HepG2 (cell line): ENCODE data around the gene TTBK1. TPM values are rescaled to one million over a fixed set of nuclear protein-coding genes. Genes with fewer than 3 reads are reported as not detected.

Experiments
- ATAC-seq: fragments of 200-7000 bp; cut with Tn5 transposase; 3 replicates; pipeline ENCODE4 v1.9.1; 2020; ENCODE audit warnings: mild to moderate bottlenecking, moderate library complexity
- BruUV-seq: library from RNA; stranded (reverse); fragments of 400-500 nt; replicated peaks from 2 replicates; lab custom pipeline; 2021; lab: Mats Ljungman, UMichigan
- CTCF ChIA-PET: fragments of 300-600 bp; formaldehyde crosslinking; extraction: SDS; loops from one replicate; lab custom pipeline; 2021; ENCODE audit warnings: low total read pairs, inconsistent platforms, low intra/inter-chr PET ratio; lab: Yijun Ruan, JAX
- POLR2A ChIA-PET: fragments of 350-600 bp; sonication (Branson Sonifier 250); formaldehyde crosslinking; loops from one replicate; lab custom pipeline; 2020; ENCODE audit warnings: antibody characterized with exemption, inconsistent platforms; lab: Yijun Ruan, JAX
- DNase-seq: peaks from one replicate; pipeline ENCODE4 v3.0.0-alpha.2; 2015; ENCODE audit warnings: low spot score
- FAIRE-seq: peaks from 3 replicates; lab custom pipeline; 2011; peaks lifted over from hg19 to GRCh38; lab: Jason Lieb, UNC
- H2AFZ ChIP-seq: one replicate; pipeline ENCODE4 v1.6.1; 2011; ENCODE audit warnings: low read length, inconsistent platforms
- H3K27ac ChIP-seq: fragments of 300-600 bp; 3 replicates; pipeline ENCODE4 v1.8.0; 2011; ENCODE audit warnings: mixed run types, mild to moderate bottlenecking, mixed read lengths, low read length, inconsistent platforms; ENCODE audit not compliant: insufficient read depth; ENCODE audit errors: extremely low read length
- H3K27me3 ChIP-seq, 2 experiments: fragments of 200-600 bp in 1 of 2; 2 replicates in 1 of 2; 3 replicates in 1 of 2; pipeline versions ENCODE4 v1.6.0 to v1.8.0; 2011; ENCODE audit warnings: low read length in 2 of 2, mild to moderate bottlenecking in 2 of 2, moderate library complexity in 2 of 2, inconsistent platforms in 1 of 2; ENCODE audit not compliant: insufficient read depth in 2 of 2, control insufficient read depth in 1 of 2
- H3K36me3 ChIP-seq, 2 experiments: fragments of 200-600 bp in 1 of 2; replicated peaks in 1 of 2; 2 replicates in 1 of 2; 3 replicates in 1 of 2; pipeline versions ENCODE4 v1.5.1 to v1.8.0; 2011; ENCODE audit warnings: low read length in 2 of 2, inconsistent platforms in 1 of 2; ENCODE audit not compliant: insufficient read depth in 2 of 2, control insufficient read depth in 1 of 2
- H3K4me1 ChIP-seq: 2 replicates; pipeline ENCODE4 v1.5.1; 2012; ENCODE audit warnings: low read length, inconsistent platforms; ENCODE audit not compliant: insufficient read depth
- H3K4me2 ChIP-seq: 2 replicates; pipeline ENCODE4 v1.6.0; 2011; ENCODE audit warnings: low read depth, low read length, inconsistent platforms
- H3K4me3 ChIP-seq, 3 experiments: fragments of 200-600 bp in 1 of 3; sonication (generic), shearing (Covaris generic) in 1 of 3; replicated peaks in 1 of 3; 2 replicates each; pipeline ENCODE4 v1.5.1; 2011 to 2016; ENCODE audit warnings: low read length in 3 of 3, inconsistent platforms in 2 of 3, low read depth in 2 of 3, mild to moderate bottlenecking in 2 of 3, control low read depth in 1 of 3, mixed read lengths in 1 of 3; ENCODE audit not compliant: insufficient read depth in 1 of 3
- H3K79me2 ChIP-seq: one replicate; pipeline ENCODE4 v1.6.1; 2011; ENCODE audit warnings: low read length, inconsistent platforms; ENCODE audit not compliant: insufficient read depth
- H3K9ac ChIP-seq: 2 replicates; pipeline ENCODE4 v1.6.0; 2011; ENCODE audit warnings: mild to moderate bottlenecking, low read depth, low read length, inconsistent platforms; ENCODE audit not compliant: insufficient read depth
- H3K9me3 ChIP-seq: 2 replicates; pipeline ENCODE4 v1.5.1; 2012; ENCODE audit warnings: mild to moderate bottlenecking, low read length
- H4K20me1 ChIP-seq: 2 replicates; pipeline ENCODE4 v1.6.0; 2011; ENCODE audit warnings: inconsistent platforms, mild to moderate bottlenecking, low read length, moderate library complexity; ENCODE audit not compliant: insufficient read depth
- AKNA ChIP-seq: sonication (generic); formaldehyde crosslinking; IDR thresholded peaks from 2 replicates; pipeline ENCODE4 v1.4.0; 2020; ENCODE audit warnings: missing genetic modification reagents, borderline replicate concordance
- ARNT ChIP-seq: fragments of 450-650 bp; IDR thresholded peaks from 2 replicates; pipeline ENCODE4 v1.6.1; 2017
- ATF6 ChIP-seq: sonication (generic); formaldehyde crosslinking; conservative IDR thresholded peaks from 2 replicates; pipeline ENCODE4 v1.4.0; 2020; ENCODE audit warnings: missing genetic modification reagents
- CERS6 ChIP-seq: sonication (generic); formaldehyde crosslinking; IDR thresholded peaks from 2 replicates; pipeline ENCODE4 v1.5.0; 2020; ENCODE audit warnings: missing genetic modification reagents
- DNMT1 ChIP-seq: sonication (generic); formaldehyde crosslinking; IDR thresholded peaks from 2 replicates; pipeline ENCODE4 v1.5.1; 2020; ENCODE audit warnings: mild to moderate bottlenecking, missing genetic modification reagents
- EHMT2 ChIP-seq: fragments of 200-600 bp; sonication (generic); IDR thresholded peaks from 2 replicates; pipeline ENCODE4 v1.7.0; 2017; ENCODE audit warnings: antibody characterized with exemption, low read depth, low read length, borderline replicate concordance
- FOXM1 ChIP-seq: sonication (generic); formaldehyde crosslinking; IDR thresholded peaks from 2 replicates; pipeline ENCODE4 v1.5.0; 2020; ENCODE audit warnings: missing genetic modification reagents
- HNRNPL ChIP-seq: fragments of 200-400 bp; formaldehyde crosslinking; IDR thresholded peaks from 2 replicates; pipeline ENCODE4 v1.6.1; 2017; ENCODE audit warnings: mild to moderate bottlenecking, low read depth, low read length
- KAT7 ChIP-seq: IDR thresholded peaks from 2 replicates; pipeline ENCODE4 v1.6.1; 2018; ENCODE audit warnings: borderline replicate concordance, missing compliant biosample characterization
- MATR3 ChIP-seq: sonication (generic); formaldehyde crosslinking; IDR thresholded peaks from 2 replicates; pipeline ENCODE4 v1.4.0; 2020; ENCODE audit warnings: missing genetic modification reagents
- PREB ChIP-seq: sonication (generic); formaldehyde crosslinking; IDR thresholded peaks from 2 replicates; pipeline ENCODE4 v1.4.0; 2020; ENCODE audit warnings: missing genetic modification reagents
- RNF2 ChIP-seq: fragments of 450-650 bp; conservative IDR thresholded peaks from 2 replicates; pipeline ENCODE4 v1.6.1; 2016; ENCODE audit warnings: low read depth
- SRSF1 ChIP-seq: fragments of 200-400 bp; formaldehyde crosslinking; optimal IDR thresholded peaks from 2 replicates; pipeline ENCODE3; 2017; ENCODE audit warnings: mild to moderate bottlenecking, low read depth, low read length, moderate library complexity
- ZBTB21 ChIP-seq: sonication (generic); formaldehyde crosslinking; IDR thresholded peaks from 2 replicates; pipeline ENCODE4 v1.4.0; 2020; ENCODE audit warnings: missing genetic modification reagents
- ZNF256 ChIP-seq: sonication (generic); formaldehyde crosslinking; conservative IDR thresholded peaks from 2 replicates; pipeline ENCODE4 v1.4.0; 2020; ENCODE audit warnings: missing genetic modification reagents
- ZNF546 ChIP-seq: sonication (generic); formaldehyde crosslinking; conservative IDR thresholded peaks from 2 replicates; pipeline ENCODE4 v1.8.1; 2023; ENCODE audit warnings: mild to moderate bottlenecking, missing genetic modification reagents
- ZNF781 ChIP-seq: sonication (generic); formaldehyde crosslinking; IDR thresholded peaks from 2 replicates; pipeline ENCODE4 v1.5.1; 2020; ENCODE audit warnings: borderline replicate concordance, mild to moderate bottlenecking, missing genetic modification reagents; ENCODE audit errors: not compliant biosample characterization
- WGBS: methylation state at CpG from one replicate; pipeline ENCODE4 v1.1.6; 2017; ENCODE audit warnings: low lambda C conversion rate; 5-methylcytosine and 5-hydroxymethylcytosine counted together
- in situ Hi-C: cut with HindIII; loops from 2 replicates; pipeline ENCODE4 v1.10.0; 2017; ENCODE audit warnings: low pct_unique_long_range_greater_than_20kb; ENCODE audit not compliant: extremely low pct_ligation_motif_present
- intact Hi-C: fragments of 100-400 bp; cut with micrococcal nuclease; formaldehyde crosslinking; loops from one replicate; pipeline ENCODE4 v1.10.0; 2022; ENCODE audit not compliant: unreplicated experiment
- polyA plus RNA-seq, 8 experiments: library from polyadenylated mRNA; depleted of rRNA in 3 of 8; stranded (reverse) in 7 of 8; unstranded in 1 of 8; fragments of >200 nt; fragmentation: Illumina TruSeq in 4 of 8; extraction: Trizol in 4 of 8; gene quantifications; 2 replicates each; pipeline versions ENCODE4 v1.2.1 to v1.2.3, GENCODE V29; 2011 to 2016; ENCODE audit warnings: low read depth in 4 of 8, missing spikeins in 1 of 8, mixed read lengths in 1 of 8; ENCODE audit not compliant: insufficient read depth in 1 of 8
- total RNA-seq, 5 experiments: library from RNA; depleted of rRNA; stranded (reverse); fragments of >200 nt; fragmentation: Illumina TruSeq; extraction: Trizol; gene quantifications; 2 replicates each; pipeline ENCODE4 v1.2.3, GENCODE V29; 2016; ENCODE audit warnings: low read depth in 1 of 5

The TTBK1 gene
- total and polyA plus RNA-seq, 2 of the 13 experiments (the other 11 are each of a cell fraction or from before 2014, with no cell fraction given) = 0.24 to 0.33 TPM

GRCh38 chr6:43268355-43268700 lies 25.0 kb downstream of the TTBK1 start:
- Histone ChIP-seq H3K9ac (peak overlapping the region; percentile 69), H3K9me3 (no peaks in the 10 kb centered on the region), H3K4me1 (peaks cover 96% of the 10 kb centered on the region), H3K27ac (peak overlapping the region; percentile 91), H4K20me1 (no peaks in the 10 kb centered on the region), H3K4me3 (peak overlapping the region in 1 of 3 experiments; percentile 36; a peak in 2 of 6 replicates), H3K36me3 (no peaks in the 10 kb centered on the region), H2AFZ (no peak overlapping the region), H3K27me3 (no peaks in the 10 kb centered on the region), H3K4me2 (peak overlapping the region; percentile 58), H3K79me2 (no peaks in the 10 kb centered on the region)
- intact Hi-C loops (loop anchor here (10.0 kb wide), 1 partner anchor 156 kb away; the partner anchor contains the start of gene ABCC10), in situ Hi-C loops (no loop called here)
- FAIRE-seq = no peak
- no TSS peak for BruUV-seq
- no peak for DNase-seq
- ChIA-PET POLR2A (interaction anchor here (0.7 to 20.0 kb wide), 28 partner anchors 10 to 340 kb away, joined by 3 to 314 read pairs (median 4); partner anchors contain the start of genes ABCC10, CNPY3, CRIP3 and CUL9), CTCF (no interaction called here)
- 52% methylated on average over 3 of the region's 3 CpGs for WGBS
- ATAC-seq = peak; percentile 5
- TF ChIP-seq MATR3 (CRISPR knock-in tag) (no peak), HNRNPL (peak; percentile 46), EHMT2 (no peak), ZNF781 (no peak), FOXM1 (CRISPR knock-in tag) (peak; percentile 1; the same call in 1 of the 2 replicates), ZNF256 (CRISPR knock-in tag) (0 out of 2 replicates have a peak, but pooled peaks have one; percentile 20), AKNA (no peak), ARNT (no peak), PREB (CRISPR knock-in tag) (0 out of 2 replicates have a peak, but pooled peaks have one; percentile 86), ATF6 (CRISPR knock-in tag) (no peak), CERS6 (no peak), ZBTB21 (no peak), KAT7 (CRISPR knock-in tag) (no peak), SRSF1 (no peak), ZNF546 (CRISPR knock-in tag) (no peak), DNMT1 (CRISPR knock-in tag) (no peak), RNF2 (no peak)
